Kasumi-1 (cell line): ENCODE results near the gene B9D2.
"Not testable (repeated sequence)": the region's sequence is repeated elsewhere in the genome, so short reads cannot be mapped to it uniquely, and the experiment has no call there.

Experiments used
- DNase-seq, 2 experiments: peaks; one replicate each; lab custom pipeline; 2025; lab: John Stamatoyannopoulos, UW

The B9D2 gene, protein sequence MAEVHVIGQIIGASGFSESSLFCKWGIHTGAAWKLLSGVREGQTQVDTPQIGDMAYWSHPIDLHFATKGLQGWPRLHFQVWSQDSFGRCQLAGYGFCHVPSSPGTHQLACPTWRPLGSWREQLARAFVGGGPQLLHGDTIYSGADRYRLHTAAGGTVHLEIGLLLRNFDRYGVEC

GRCh38 chr19:41363753-41364523, at the start of gene B9D2:
Gene B9D2, minus strand, starts transcription at chr19:41364149. Its CDS starts 630 bp downstream, at chr19:41363519.
- DNase-seq: peak; percentile 97 to 98

DNA sequence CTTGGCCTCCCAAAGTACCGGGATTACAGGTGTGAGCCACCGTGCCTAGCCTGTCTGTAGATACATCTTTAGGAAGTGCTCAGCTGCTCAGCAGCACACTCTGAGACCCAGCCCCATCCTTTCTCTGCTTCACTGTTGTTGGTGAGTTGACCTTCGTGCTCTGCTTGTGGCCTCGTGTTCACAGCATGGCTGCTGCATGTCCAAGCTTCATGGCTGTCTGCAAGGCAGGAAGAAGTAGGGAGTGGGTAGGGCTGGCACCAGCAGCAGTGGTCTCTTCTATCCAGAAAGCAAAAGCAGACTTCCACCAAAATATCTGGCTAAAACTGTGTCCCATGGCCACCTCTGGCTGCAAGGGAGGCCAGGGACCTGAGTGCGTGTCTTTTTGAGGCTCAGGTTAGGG, 49.0 kb upstream of the B9D2 start:
- DNase-seq: no peak

GRCh38 chr19:41411968-41412265, 48.0 kb upstream of the B9D2 start:
- no peak for DNase-seq

DNA sequence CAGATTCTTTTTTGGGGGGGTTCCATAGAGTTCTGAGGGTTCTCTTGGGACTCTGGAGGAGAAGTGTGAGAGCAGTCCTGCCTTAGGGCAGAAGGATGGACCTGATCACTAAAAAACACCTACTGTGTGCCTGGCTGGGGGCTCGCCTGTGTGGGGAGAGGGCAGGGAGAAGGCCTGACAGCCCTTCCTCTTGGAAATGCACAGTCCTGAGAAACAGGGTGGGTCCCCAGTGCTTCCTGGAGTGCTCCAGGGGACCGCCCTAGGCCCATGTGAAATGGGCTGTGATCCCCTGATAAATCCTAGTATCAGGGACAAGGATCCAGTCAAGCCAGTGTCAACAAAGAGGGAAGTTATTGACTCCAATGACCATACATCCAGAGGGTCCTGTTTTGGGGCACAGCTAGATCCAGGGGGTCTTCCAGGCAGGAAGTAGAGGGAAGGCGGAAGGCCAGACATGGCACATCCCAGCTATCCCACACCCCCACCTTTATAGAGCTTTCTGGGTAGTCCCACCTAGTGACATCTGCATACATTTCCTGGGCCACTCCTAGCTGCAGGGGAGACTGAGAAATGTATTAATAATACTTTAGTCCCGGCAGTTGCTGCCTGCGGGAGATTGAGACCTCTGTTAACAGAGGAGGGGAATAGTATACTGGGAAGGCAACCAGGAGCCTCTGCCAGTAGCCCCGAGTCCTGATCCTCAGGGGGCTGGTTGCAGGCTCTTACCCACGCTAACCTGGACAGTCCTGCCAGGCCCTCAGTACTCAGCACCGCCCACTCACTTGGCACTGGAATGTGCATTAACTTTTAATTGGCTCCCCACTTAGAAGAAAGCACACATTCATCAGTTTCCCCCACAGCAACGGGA, 47.4 kb upstream of the B9D2 start:
- no peak for DNase-seq

GRCh38 chr19:41410336-41411054, 46.5 kb upstream of the B9D2 start:
- DNase-seq: no peak

DNA sequence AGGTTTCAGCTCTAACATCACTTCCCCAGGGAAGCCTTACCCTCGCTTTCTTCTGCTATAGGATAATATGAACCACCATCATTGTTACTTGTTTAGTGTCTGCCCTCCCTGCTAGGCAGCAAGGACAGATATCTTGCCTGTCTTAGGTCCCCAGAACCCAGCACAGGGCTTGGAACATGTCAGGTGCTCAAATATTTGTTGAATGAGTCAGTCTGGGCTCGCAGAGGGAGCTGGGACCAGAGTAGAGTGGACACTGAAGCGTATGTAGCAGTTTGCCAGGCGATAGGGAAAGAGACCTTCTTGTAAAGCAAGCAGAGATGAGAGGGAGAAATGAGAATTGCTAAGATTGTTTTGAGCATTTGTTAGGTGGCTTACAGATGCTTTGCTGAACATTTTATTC, 45.3 kb upstream of the B9D2 start:
- no peak for DNase-seq

DNA sequence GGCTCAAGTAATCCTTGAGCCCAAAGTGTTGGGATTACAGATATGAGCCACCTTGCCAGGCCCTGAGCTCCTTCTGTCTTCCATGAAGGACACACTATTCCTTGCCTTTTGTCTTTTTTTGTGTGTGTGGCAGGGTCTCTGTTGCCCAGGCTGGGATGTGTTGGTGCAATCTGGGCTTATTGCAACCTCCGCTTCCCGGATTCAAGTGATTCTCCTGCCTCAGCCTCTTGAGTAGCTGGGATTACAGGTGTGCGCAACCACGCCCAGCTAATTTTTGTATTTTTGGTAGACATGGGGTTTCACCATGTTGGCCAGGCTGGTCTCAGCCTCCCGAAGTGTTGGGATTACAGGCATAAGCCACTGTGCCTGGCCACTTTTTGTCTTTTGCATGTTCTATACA, 44.9 kb upstream of the B9D2 start:
- DNase-seq: not testable (repeated sequence)

- peak; percentile 14 to 29 for DNase-seq
Observed at GRCh38 chr19:41408256-41408655, 44.3 kb upstream of the B9D2 start.

DNA sequence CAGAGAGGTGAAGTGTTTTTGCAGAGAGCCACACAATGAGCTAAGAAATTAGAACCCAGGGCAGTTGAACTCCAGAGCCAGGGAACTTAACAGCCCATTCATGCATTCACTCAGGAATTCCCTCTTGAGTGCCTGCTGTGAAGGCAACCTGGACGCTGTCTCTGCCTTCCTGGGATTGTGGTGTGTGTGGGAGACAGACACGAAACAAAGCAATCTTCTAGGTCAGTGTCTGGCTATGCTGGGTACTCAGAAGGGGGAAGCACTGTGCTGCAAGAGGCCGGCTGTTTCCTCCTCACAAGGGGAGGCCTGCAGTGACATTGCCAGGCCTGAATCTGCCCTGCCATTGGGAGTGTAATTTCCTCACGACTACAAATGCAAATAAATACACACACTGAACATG, 43.3 kb upstream of the B9D2 start:
- DNase-seq: peak; percentile 83 to 88

DNA sequence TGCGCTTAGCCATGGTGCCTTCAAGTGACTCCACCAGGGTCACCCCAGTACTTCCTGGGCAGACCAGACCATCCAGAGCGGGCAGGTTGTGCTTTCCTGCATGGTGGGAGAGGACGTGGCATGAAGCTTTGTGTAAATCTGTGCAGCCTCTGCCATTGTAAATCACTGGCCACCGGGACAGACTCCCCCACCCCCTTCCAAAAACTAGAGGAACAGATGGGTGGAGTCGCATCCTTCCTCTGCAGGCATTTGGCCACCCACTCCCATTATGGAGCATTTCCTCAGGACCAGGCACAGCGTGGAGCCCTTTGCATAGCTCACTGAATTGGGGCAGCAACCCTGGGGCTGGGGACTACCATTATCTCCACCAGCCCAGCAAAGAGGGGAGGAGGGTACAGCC, 41.8 kb upstream of the B9D2 start:
- DNase-seq: no peak

DNA sequence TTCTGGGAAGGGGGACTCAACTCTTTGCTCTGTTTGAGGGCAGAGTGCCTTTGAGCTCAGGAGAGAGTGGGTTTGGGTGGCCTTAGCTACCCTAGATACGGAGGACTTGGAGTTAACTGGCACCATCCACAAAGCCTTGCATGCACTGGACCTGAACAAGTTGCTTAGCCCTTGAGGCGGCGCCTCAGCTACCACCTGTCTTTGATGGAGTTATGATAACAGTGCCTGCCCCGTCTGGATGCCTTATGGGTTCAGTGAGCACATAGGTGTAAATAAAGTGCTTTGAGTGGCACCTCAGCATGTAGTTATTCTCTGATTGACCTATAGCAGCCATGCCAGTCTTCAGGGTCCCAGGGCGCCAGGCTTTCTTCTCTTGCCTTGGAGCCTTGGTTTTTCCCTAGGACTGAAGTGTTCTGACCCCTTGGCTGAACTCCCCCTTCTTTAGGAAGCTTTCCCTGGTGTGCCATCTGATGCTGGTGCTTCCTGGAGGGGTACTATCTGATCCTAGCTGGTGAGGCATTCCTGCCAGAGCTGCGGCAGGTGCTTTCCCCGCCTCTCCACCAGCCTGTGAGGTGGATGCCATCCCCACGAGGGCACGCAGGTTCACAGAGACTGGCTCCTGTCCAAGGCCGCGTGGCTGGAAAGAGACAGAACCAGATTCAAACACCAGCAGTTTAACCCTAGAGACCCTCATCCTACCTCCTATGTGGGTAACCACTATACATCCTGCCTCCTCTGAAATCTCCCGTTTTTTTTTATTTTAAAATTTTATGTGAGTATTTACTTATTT, 39.4 kb upstream of the B9D2 start:
- no peak for DNase-seq

- no peak for DNase-seq
Observed at GRCh38 chr19:41402010-41402409, 38.1 kb upstream of the B9D2 start.

- no peak for DNase-seq
Observed at GRCh38 chr19:41401483-41401882, 37.5 kb upstream of the B9D2 start.

GRCh38 chr19:41399525-41399924, 35.6 kb upstream of the B9D2 start:
- DNase-seq: no peak

- no peak for DNase-seq
Observed at GRCh38 chr19:41399091-41399490, 35.1 kb upstream of the B9D2 start.

GRCh38 chr19:41398598-41398997, 34.6 kb upstream of the B9D2 start:
- DNase-seq: no peak

DNA sequence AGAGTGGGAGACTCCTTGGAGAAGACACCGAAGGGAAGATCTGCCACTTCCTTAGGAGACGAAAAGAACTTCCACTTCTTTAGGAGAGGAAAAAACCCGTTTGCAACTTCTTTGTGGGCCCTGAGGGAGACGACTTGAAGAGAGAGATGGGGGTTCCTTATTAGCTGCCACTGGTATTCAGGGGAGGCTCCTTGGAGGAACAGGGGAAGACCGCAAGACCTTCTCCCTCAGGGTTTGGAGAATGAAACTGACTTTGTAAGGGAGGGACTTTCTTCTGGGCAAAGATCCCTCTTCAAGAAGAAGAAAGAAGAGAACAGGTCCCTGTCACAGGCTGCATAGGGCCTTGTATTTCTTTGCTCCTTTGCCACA, 34.1 kb upstream of the B9D2 start:
- DNase-seq: peak; percentile 6 to 37

- DNase-seq: peak; percentile 99
Observed at GRCh38 chr19:41397086-41398049, 33.4 kb upstream of the B9D2 start, which contains the start of the genes BCKDHA and EXOSC5. Gene BCKDHA, plus strand, starts transcription at chr19:41397818. Its CDS starts 10 bp downstream, at chr19:41397828. Gene EXOSC5, minus strand, starts transcription at chr19:41397359. Its CDS starts 31 bp downstream, at chr19:41397328.

GRCh38 chr19:41395355-41395754, 31.4 kb upstream of the B9D2 start:
- DNase-seq: no peak

DNA sequence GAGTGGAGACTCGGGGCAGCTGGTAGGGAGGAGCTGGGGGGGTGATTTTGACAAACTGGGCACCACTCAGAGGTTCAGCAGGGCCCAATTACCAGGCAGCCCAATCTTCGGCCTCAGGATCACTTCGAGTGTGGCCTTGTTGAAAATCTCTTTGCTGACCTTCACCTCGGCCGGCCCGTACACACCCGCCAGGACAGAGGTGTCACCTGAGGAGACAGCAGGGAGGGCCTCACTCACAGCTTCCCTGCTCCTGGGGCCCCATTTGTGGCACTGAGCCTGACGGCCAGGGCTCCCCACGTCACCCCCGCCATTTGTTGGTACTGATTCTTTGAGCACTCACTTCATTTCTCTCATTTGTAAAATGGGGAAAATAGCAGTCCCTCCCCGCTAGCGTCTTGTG, 28.8 kb upstream of the B9D2 start:
- no peak for DNase-seq
